HG03469 (cell line): ENCODE results near the gene TMEM154.
A peak's percentile ranks its signal among the peaks of the same experiment; 100 is the strongest.
"Not testable (repeated sequence)": the region's sequence is repeated elsewhere in the genome, so short reads cannot be mapped to it uniquely, and the experiment has no call there.

Experiments used
- ATAC-seq: cut with Tn5 transposase; IDR thresholded peaks from one replicate; pipeline ENCODE4 v1.9.1; 2021; ENCODE audit warnings: mild to moderate bottlenecking, moderate library complexity, moderate number of reproducible peaks; ENCODE audit not compliant: unreplicated experiment

The TMEM154 gene

GRCh38 chr4:152672206-152673092, 7.3 kb downstream of the TMEM154 start:
- ATAC-seq = no peak

DNA sequence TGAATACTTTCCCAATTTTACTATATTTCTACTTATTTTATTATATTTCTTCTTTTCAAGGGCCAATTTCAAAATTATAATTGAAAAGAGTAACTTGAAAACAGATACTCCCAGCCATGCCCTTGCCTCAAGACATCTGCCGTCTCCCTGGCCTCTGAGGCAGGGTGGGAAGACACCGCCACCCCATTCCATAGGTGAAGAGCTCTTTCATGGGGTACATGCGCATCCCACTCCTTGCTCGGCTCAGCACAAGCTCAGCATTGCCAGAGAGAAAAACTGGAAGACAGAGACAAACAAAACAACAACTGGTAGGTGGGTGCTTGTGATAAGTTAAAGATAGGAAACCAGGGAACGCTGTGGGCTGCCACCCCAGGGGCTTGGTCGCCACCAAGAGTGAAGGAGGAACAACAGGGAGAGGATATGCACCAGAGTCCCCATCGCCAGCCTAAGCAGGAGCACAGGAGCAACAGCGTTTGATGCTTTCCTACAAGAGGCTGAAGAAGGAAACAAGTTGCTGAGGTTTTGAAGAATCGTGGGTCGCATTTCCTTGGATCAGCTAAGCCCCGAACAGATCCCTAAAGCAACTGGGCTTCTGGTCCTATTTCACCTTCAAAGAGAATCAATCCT, 11.3 kb downstream of the TMEM154 start:
- no peak for ATAC-seq

DNA sequence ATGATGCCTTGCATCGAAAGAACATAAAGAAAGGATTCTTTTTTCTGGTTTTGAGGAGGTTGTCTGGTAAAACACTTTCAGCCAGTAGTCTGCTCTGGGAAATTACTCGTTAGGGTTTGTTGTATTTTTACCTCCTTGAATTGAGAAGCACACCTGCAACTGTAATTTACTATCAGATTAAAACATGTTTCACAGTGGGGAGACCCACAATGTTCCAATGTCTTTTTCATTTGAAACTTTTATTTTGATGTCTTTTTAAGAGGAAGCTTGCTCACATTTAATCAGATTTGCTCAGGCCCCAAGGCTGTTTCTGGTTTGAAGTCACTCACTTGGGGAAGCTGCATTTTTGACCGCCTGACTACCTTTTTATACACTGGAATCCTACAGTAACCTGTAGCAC, 12.0 kb downstream of the TMEM154 start:
- no peak for ATAC-seq

- no peak for ATAC-seq
These were observed 12.9 kb downstream of the TMEM154 start for GRCh38 chr4:152666946-152667345.

DNA sequence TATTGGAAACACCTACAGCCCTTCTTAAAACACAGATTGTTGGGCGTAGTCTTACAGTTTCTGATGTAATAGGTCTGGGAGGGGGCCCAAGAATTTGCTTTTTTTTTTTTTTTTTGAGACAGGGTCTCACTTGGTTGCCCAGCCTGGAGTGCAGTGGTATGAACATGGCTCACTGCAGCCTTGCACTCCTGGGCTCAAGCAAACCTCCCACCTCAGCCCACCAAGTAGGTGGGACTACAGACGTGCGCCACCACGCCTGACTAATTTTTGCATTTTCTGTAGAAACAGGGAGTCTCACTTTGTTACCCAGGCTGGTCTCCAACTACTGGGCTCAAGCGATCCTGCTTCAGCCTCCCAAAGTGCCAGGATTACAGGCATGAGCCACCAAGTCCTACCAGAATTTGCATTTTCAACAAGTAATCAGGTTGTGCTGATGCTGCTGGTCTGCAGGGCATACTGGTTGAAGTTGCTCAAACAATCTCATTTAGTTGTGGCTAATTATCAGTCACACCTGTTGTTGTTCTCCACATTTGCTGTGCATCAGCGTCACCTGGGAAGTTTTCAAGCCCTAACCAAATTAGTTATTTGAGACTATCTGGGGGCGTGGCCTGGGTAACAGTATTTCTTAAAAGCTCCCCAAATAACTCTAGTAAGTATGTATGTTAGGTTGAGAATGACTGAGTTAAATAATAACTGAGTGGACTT, 14.0 kb downstream of the TMEM154 start:
- ATAC-seq = no peak

- not testable (repeated sequence) for ATAC-seq
These were observed 15.8 kb downstream of the TMEM154 start for GRCh38 chr4:152664067-152664378.

DNA sequence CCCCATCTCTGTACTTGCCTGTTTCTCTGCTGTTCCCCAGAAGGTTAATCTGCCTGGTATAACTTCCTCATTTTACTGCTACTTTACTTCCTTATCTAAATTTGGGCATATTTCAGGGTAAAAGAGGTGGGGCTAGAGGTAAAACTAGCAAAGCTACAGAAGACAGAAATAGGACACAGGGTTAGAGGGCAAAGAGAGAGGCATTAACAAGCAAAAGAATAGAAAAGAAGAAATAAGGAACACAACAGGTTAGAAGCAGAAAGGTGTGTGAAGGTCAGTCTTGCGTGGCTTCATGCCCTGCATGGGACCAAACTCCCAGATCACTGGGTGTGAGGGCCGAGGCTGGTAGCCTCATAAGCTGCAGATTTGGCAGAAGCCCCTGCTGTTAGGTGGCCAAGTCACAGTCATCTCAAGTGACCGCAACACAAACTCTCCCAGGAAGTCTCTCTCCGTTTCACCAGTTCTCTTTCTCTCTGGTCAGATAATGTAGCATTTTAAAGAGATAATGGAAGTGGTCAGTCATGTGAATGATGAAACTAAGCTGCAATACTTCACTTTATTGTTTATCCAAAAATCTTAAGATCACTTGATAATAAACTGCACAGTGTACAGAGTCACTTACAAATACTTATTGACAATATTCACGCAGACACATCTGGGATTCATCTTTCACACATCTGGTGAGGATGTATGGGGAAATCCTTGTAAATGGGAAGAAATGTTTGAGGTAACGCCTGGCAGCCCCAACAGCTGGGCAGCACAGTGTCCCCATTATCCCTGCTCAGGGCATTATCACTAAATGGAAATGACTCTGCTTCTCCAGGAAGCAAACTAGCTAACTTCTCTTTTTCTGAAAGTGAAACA, 16.4 kb downstream of the TMEM154 start:
- ATAC-seq = peak; percentile 41

DNA sequence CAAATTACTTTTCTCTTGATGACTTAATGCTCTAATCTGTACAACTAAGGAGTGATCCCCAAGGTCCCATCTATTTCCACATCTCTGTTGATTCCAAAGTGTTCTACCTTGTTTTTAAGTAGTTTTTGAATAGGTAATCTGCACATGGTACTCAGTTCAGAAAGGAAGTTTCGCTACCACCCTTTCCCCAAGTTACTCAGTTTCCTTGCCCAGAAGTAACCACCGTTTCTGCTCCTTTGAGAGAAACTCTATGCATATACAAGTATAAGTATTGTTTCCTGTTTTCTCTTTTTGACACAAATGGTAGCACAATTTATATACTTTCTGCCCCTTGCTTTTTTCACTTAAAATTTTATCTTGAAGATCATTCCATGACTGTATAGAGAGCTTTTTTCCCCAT, 18.1 kb downstream of the TMEM154 start:
- ATAC-seq = no peak

DNA sequence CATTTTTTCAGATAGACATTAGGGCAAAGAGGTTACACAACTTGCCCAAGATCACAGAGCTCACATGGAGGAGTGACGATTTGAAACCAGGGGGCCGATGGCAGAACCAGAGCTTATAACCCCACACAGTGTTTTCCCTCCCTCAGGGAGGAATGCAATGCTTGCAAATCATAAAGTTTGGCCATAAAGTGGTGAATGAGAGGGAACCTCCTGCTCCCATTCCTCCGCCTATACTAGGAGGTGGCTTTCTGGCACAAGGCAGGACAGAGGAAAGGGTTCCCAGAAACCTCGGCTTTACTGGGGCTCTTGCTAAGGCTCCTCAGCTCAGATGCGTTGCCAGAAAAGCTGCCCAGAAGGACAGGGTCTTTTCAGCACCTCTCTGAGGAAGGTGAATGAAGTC, 19.3 kb downstream of the TMEM154 start:
- ATAC-seq = no peak

DNA sequence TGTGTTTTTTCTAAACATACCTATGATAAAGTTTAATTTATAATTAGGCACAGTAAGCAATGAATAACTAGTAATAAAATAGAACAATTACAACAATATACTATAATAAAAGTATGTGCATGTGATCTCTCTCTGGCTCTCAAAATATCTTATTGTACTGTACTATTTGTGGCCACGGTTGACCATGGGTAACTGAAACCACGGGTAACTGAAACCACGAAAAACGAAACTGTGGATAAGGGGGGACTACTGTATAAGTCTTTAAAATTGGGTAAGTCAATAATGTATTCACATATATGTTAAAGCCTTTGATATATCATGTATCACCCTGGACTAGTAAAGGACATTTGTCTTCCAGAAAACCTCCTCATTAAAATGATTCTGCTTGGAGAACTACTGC, 20.0 kb downstream of the TMEM154 start:
- no peak for ATAC-seq

DNA sequence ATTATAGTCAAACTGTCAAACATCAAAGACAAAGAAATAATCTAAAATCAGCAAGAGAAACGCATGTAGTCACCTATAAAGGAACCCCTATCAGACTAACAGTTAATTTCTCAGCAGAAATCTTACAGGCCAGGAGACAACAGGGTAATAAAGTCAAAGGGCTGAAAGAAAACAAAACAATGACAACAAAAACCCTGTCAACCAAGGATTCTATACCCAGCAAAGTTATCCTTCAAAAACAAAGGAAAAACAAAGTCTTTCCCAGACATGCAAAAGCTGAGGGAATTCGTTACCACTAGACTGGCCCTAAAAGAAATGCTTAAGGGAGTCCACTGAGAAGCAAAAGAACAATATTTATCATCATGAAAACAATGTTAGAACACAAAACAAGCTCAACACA, 22.1 kb downstream of the TMEM154 start:
- no peak for ATAC-seq

DNA sequence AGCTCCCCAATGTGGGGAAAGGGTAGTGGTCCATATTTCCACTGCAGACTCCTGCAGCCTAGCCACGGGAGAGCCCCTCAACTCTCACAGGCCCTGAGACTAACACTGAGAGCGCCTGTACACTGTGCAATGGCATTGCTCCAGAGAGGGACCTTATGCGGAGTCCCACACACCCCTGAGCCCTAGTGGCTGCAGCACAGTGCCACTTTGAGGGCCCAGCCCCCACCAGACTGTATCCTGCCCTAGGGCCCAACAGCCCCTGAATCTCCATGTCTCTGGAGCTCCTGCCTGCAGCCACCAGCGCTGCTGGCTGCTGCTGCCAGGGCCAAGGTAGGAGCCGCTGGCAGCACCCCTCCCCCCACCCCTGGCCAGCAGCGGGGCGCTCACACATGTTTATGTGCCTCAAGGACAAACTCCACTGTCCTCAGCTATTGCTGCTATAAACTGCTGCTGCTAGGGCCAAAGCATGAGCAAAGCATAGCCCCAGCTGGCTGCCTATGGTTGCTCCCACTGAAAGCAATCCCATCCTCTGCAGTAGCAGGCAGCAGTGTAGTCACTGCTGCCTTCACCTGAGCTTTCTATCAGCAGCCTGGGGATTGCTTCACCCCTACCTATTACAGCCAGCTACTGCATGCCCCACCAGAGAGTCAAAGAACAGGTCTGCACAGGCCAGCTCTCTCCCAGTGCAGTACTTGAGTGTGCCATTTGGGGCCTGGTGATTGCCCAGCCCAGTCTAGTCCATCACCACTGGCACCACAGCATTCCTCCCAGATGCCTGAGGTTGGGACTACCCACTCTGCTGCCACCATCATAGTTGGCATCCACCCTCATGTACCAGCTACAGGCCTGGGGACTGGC, 24.3 kb downstream of the TMEM154 start:
- no peak for ATAC-seq

- ATAC-seq = no peak
These were observed 27.7 kb downstream of the TMEM154 start for GRCh38 chr4:152652102-152652501.

DNA sequence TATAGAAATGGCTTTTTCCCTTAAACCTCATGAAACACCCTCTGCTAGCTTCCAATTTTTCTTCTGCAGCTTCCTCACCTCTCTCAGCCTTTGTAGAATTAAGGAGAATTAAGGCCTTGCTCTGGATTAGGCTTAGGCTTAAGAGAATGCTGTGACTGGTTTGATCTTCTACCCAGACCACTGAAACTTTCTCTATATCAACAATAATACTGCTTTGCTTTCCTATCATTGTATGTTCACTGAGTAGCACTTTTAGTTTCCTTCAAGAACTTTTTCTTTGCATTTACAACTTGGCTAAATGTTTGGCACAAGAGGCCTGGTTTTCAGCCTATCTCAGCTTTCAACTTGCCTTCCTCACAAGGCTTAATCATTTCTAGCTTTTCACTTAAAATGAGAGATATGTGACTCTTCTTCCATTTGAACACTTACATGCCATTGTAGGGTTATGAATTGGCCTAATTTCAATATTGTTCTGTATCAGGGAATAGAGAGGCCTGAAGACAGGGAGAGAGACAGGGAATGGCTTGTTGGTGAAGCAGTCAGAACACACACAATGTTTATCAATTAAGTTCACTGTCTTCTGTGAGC, 28.2 kb downstream of the TMEM154 start:
- no peak for ATAC-seq

DNA sequence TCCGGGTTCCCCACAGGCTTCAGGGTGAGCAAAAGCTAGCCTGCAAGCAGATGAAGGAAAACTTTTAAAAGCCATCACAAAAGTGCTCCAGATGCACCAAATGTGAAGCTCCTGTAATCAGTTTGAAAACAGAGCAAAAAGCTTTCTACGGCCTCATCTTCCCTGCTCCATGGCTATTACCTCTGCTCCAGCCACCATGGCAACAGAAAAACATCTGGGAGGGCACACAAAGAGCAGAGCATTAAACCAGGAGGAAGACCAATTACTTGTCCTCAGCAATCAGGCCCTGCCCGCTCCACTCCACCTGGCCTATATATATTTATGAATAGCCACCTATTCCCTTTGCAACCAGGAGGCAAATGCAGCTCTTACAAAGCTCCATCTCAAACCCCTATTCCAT, 33.6 kb downstream of the TMEM154 start:
- ATAC-seq = no peak

- ATAC-seq = no peak
These were observed 35.7 kb downstream of the TMEM154 start for GRCh38 chr4:152644130-152644529.

DNA sequence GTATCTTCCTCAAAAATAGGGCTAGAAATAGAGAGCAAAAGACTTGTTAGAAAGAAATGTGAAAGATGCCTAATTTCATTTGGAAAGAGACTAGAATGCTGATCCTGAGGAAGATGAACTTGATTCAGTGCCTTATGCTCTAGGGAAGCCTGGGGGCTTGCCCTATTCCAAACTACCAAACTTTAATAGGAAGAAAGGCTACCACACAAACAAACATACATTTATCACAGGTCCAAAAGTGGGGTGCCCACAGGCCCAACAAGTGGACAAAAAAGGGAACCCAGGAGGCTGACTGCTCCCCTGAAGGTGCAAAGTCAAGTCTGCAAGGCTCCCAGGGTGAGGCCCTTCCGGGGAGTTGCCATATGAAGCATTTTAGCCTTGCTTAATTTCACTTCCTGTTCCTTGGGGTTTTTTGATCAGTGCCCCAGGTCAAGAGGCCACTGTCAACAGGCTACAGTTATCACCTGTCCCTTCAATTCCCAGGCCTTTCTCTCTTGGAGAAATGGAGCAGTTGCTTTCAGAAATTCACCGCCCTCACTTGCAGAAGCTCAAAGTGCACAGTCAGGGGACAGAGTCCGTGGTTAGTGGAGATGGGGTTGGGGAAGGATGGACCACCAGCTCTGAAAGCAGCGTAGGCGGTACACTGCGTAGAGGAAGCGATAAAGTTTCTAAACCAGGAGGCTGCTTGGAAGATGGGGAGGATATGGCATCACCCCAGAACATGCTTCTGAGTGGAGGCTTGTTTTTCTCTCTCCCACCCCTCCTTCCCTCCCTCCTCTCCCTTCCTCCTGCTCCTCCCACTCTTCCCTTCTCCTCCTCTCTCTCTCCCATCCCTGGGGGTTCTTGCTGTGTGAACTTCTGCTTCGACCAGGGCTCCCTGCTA, 36.4 kb downstream of the TMEM154 start:
- ATAC-seq = peak; percentile 83

DNA sequence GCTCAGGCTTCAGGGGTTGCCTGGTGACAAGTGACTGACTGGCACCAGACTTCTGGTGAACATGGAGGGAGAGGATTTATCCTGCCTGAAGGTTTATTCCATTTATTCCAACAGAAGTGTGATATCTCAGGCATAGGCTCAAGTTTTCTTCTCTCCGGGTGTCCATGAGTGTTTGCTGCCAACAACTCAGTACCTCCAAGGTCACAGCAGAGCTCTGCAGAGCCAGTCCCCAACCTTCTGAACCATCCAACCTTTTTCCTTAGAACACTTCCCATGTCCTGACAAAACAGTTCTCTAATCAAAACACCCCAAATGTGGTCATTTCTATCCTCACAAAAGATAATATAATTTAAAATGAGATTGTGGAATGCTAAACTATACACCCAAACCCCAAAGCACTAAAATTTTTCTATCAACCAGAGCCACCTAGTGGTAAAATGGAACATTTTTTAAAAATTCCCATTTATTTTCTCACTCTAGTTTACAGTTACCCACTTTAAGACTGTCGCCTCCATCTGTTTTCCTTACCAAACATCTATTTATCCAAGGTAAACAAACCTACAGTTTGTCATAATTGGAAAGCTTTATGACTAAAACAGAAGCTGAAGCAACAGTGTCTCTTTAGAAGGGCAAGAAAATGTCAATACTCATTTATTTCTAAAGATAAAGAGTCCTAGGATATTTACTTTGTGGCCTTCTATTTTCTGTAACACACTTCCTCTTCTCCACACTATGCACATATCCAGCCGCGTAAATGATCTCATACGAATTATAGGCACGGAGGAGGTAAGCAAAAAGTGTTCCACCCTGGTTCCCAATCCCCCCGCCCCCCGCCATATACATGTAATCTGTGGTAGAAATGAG, 39.5 kb downstream of the TMEM154 start:
- no peak for ATAC-seq
